GM18505 (cell line): Measurements from ENCODE around the gene USP15.

Experiments
- ATAC-seq: cut with Tn5 transposase; IDR thresholded peaks from one replicate; pipeline ENCODE4 v1.9.1; 2021; ENCODE audit not compliant: unreplicated experiment
- POLR2A ChIP-seq: IDR thresholded peaks from 4 replicates; pipeline ENCODE4 v1.6.1; 2011; ENCODE audit warnings: borderline replicate concordance; ENCODE audit not compliant: insufficient read depth, insufficient read length; ENCODE audit errors: extremely low read depth

The USP15 gene

GRCh38 chr12:62301080-62301798 is 41.0 kb downstream of the USP15 start:
- ATAC-seq = no peak
- TF ChIP-seq POLR2A = no peak

- no peak for ATAC-seq
These were observed 41.6 kb downstream of the USP15 start for GRCh38 chr12:62301799-62302133.

GRCh38 chr12:62304560-62304959 is 44.4 kb downstream of the USP15 start:
- no peak for ATAC-seq

More at GRCh38 chr12:62301799-62302133, 41.6 kb downstream of the USP15 start:
- no peak for TF ChIP-seq POLR2A

GRCh38 chr12:62305778-62306177 is 45.6 kb downstream of the USP15 start:
- ATAC-seq = no peak
- TF ChIP-seq POLR2A = no peak

More at GRCh38 chr12:62304560-62304959, 44.4 kb downstream of the USP15 start:
- TF ChIP-seq POLR2A = no peak

GRCh38 chr12:62306569-62307530 is 46.6 kb downstream of the USP15 start:
- TF ChIP-seq POLR2A = no peak
- no peak for ATAC-seq

- ATAC-seq = no peak
- no peak for TF ChIP-seq POLR2A
These were observed 48.0 kb downstream of the USP15 start for GRCh38 chr12:62308201-62308600.

GRCh38 chr12:62313727-62314380 is 53.6 kb downstream of the USP15 start:
- ATAC-seq = no peak
- no peak for TF ChIP-seq POLR2A

GRCh38 chr12:62317017-62317416 is 56.8 kb downstream of the USP15 start:
- no peak for TF ChIP-seq POLR2A

GRCh38 chr12:62319058-62319457 is 58.9 kb downstream of the USP15 start:
- ATAC-seq = no peak
- no peak for TF ChIP-seq POLR2A

More at GRCh38 chr12:62317017-62317416, 56.8 kb downstream of the USP15 start:
- ATAC-seq = no peak

- no peak for ATAC-seq
- no peak for TF ChIP-seq POLR2A
These were observed 59.9 kb downstream of the USP15 start for GRCh38 chr12:62320054-62320453.

- ATAC-seq = no peak
- no peak for TF ChIP-seq POLR2A
These were observed 63.2 kb downstream of the USP15 start for GRCh38 chr12:62323386-62323785.

GRCh38 chr12:62328296-62328921 is 68.2 kb downstream of the USP15 start:
- ATAC-seq = no peak
- TF ChIP-seq POLR2A = no peak

GRCh38 chr12:62331306-62331705 is 71.1 kb downstream of the USP15 start:
- no peak for TF ChIP-seq POLR2A
- ATAC-seq = peak; percentile 70
